HG03066 (cell line): ENCODE measurements around the gene DLG2.

ENCODE experiments used
- ATAC-seq: cut with Tn5 transposase; IDR thresholded peaks from one replicate; pipeline ENCODE4 v1.9.1; 2021; ENCODE audit warnings: low read depth; ENCODE audit not compliant: unreplicated experiment

The DLG2 gene

DNA sequence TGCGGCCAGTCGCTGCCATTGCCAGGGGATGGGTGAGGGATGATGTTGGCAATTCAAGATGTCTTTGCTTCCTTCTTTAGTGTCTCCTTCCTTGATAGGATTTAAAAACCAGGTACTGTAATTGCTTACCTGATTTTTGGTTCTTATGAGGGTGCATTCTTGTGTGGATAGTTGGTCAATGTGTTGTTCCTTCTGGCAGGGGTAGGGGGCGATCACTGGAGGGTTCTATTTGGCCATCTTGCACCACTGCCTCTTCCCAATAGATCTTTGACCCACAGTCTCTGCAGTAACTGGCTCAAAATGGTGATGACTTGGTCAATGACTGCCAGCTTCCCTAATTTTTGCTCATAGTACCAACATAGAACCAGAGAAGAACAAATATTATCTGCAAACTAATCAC is 680.1 kb downstream of the DLG2 start:
- no peak for ATAC-seq

DNA sequence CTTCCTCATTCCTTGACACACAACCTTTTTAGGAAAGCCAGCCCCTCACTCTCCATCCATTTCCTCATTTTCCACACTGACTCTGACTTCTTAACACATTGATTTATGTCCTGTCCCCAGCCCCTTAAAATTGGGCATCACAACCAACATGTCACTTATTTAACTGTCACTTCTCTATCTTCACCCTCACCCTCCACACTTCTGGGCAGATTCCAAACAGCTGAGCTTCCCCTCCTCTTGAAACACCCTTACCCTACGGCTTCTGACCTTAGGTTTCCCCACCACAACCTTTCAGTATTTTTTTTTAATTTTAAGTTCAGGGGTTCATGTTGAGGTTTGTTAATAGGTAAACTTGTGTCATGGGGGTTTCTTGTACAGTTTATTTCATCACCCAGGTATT is 696.3 kb downstream of the DLG2 start:
- no peak for ATAC-seq

GRCh38 chr11:84929738-84930137 is 697.4 kb downstream of the DLG2 start:
- ATAC-seq = no peak

GRCh38 chr11:84924154-84924692 is 702.9 kb downstream of the DLG2 start:
- ATAC-seq = no peak

DNA sequence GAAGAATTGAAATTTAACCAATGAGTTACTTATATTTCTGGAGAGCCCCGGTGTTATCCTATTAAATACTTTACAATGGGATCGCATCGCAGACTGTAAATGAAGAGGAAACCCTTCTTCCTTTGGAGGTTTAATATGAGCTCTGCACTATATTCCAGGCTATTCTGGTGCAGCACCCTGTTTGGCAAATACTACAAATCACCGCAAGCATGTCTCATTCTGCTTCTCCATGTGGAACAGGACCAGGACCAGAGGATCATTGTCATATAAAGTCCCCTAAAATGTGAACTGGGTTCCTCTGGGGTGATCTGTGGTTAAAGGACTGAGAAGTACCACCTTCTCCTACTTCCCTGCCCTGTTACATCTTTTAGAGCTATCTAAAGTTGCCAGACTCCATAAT is 703.7 kb downstream of the DLG2 start:
- no peak for ATAC-seq

- ATAC-seq = no peak
Measured at GRCh38 chr11:84922836-84923235, 704.3 kb downstream of the DLG2 start.

DNA sequence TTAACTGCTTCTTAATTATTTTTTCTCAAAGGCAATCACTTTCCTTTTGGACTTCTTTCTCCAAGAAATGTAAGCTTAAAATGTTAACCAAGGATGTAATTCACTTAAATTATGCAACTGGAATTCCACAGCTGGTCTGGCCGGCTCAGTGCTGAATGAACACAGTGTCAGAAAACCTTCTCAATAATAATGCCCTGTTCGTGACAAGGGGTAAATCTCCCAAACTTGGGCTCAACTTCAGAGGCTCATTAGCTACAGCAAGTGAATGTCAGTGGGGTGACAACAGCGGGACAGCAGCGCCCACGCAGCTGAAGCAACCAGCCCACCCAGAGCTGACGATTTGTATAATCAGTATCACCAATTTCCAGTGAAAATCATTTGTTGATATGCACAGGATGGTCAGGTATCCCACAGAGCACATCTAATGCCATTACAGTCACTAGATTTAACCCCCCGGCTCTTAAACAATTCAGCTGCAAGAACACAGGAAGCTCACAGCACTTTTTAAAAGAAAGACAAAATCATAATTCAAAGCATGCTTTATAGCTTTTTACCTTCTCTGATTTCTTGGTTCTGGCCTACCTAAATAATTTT is 704.8 kb downstream of the DLG2 start:
- no peak for ATAC-seq

- ATAC-seq = no peak
Measured at GRCh38 chr11:84914511-84914910, 712.6 kb downstream of the DLG2 start.

GRCh38 chr11:84909740-84910139 is 717.4 kb downstream of the DLG2 start:
- ATAC-seq = no peak

GRCh38 chr11:84906995-84907394 is 720.1 kb downstream of the DLG2 start:
- ATAC-seq = no peak

GRCh38 chr11:84905411-84905810 is 721.7 kb downstream of the DLG2 start:
- no peak for ATAC-seq

DNA sequence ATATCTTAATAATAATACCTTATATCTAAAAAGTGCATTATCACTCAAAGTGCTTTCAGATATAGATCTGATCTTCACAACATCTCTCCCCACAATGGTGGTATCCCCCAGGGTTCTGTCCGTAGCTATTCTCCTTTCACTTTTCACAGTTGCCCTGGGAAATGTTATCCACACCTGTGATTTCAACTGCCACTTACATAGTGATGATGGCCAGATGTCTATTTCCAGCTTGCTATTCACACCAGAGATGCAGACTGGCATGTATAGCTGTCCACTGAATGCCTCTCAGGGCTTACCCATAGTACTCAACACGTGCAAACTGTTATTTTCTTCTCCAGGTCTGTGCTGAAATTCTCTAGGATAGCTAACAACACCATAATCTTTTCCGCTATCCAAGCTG is 724.7 kb downstream of the DLG2 start:
- ATAC-seq = no peak

DNA sequence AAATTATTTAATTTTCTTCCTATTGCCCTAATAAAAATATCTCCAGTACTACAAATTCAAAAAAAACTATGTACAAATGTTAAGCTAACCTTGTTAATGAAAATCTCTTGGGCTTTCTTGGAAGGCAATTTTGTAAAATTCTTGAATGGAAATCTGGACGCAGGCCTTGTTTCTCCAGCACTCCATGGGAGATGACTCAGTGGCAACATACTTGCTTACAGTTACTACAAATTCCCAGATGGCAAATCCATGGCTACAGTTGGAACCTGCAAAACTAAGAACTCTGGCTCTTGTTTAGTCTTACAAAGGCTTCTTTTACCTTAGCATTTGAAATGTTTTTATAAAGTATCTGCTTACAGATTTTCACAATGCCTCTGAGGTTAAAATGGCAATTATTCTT is 725.2 kb downstream of the DLG2 start:
- no peak for ATAC-seq

DNA sequence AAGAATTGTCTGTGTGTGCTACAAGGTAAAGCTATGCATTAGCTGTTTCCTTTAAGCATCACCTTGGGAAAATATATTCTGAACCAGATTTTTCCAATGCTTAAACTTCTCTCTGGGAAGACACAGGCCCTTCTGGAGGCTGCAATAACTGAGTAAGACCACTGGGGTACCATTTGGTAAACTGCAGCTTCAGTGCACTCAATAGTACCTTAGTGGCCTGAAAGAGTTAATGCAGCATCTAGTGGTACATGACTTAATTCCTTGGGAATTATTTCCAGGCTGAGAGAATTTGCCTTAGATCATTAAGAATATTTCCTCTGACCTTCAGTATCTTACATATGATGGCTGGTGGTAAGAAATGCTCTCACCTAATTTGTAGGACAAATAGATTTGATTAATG is 727.4 kb downstream of the DLG2 start:
- no peak for ATAC-seq

DNA sequence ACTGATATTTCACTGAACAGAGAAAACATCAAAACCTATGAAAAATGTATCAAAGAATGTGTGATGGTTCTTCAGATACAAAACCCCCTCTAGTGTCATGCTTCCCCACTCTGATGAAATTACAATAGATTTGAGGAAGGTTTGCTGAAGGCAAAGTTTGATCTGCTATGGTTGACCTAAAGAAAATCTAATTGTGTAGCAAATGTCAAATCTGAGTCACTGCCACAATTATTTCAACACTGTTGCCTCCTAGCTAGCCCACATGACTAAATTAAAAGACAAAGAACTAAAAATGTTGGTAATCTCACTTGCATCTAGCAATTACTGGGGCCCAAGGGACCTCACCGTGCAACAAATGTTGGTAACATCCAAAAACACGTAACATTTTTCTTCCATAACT is 728.0 kb downstream of the DLG2 start:
- no peak for ATAC-seq

DNA sequence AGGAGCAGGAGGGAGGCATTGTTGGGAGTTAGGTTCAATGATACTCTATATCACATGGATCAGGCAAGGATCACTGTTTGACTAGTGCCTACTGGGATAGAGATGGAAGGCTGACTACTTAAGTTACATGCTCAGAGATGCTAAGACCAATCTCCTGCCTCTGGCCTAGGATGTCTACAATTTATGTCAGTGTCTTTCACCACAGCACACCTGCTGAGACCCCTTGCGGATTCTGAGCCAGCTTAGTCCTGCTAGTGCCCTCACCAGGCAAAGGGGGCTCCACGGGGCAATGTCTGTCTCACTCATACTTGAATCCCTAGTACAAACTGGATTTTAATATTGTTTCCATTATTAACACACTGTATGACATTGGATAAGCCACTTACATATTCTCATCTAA is 732.5 kb downstream of the DLG2 start:
- no peak for ATAC-seq

- ATAC-seq = no peak
Measured at GRCh38 chr11:84890676-84891075, 736.5 kb downstream of the DLG2 start.

GRCh38 chr11:84889556-84889955 is 737.6 kb downstream of the DLG2 start:
- ATAC-seq = no peak

DNA sequence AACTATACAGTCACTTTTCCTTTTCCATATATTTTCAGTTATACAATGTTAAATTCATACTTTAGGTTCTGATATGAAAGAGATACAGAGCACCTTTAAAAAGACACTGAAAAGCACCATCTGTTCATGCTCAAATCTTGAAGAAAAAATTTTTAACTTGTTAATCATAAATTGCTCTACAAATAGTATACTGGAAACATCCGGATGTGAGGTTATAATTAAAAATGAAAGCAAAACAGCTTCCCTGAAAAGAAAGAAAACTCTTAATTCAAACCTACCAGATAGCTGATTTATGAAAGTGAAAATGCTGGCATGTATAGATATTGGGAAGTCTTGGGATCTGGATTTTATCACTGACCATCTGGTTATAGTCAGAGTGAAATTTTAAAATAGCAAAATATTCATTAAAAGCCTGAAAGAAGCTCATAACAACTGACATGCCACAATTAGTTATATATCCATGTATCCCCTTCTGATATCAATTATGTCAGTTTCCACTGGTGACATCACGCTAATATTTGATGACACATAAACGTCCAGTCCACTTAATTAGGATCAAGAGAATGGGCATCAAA is 740.0 kb downstream of the DLG2 start:
- ATAC-seq = no peak

DNA sequence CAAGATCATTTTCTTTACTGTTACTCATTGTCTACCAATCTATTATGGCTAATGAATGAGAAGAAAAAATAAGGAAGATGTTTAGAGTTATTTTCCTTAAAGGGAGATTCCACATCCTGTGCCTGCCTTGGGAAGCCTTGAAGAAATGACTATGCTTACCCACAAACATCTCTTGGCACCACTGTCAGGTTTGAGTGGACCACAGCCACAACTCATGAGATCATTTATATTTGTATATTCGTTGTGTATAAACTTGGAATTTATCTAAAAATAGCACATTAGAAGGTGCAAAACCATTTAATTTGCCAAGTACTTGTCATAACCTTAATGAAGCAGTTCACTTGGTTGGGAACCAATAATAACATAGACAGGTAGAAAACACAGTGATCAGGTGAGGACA is 740.8 kb downstream of the DLG2 start:
- no peak for ATAC-seq

GRCh38 chr11:84884836-84885235 is 742.3 kb downstream of the DLG2 start:
- no peak for ATAC-seq

DNA sequence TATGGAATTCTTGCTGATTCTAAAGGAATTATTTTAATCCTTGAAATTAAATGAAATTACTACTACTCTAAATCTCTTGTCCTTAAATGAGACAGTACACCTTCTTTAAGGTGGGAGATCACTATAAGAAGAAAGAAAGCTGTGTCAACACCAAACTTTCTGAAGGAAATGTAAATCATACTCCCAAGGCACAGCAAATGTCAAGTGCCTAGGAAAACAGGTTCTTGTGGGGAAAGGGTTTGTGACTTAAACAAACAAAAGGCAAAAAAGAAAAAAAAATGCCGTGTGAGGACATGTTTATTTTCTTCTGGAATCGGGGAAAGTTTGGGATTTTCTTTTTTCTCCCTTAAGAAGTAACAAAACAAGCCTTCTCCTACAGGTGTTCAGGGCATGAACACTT is 745.1 kb downstream of the DLG2 start:
- no peak for ATAC-seq

DNA sequence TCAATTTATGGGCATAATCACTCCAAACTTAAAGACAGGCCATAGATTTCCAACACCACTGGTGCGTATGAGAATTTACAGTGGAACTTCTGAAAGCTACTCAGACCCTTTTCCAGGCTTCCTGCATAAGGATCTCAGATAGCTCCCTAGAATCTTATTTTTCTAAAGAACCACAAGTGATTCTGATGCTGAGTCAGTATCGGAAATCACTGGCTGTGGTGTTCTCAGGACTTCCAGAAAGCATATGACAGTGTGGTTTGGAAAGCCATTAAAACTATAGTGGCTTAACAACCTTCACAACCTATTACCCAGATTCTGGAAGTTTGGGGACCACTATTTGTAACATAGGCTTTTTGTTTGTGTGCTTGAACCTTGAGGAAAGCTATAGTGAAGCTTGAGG is 756.0 kb downstream of the DLG2 start:
- ATAC-seq = no peak
